GM23248 (cell line): Measurements from ENCODE around the gene DAG1. TPM values are rescaled to one million over a fixed set of nuclear protein-coding genes. Genes with fewer than 3 reads are reported as not detected.

Source experiments
- DNase-seq: peaks from one replicate; pipeline ENCODE4 v3.0.0-alpha.2; 2015
- H2AFZ ChIP-seq: fragments of 200-600 bp; sonication (generic); 2 replicates; pipeline ENCODE4 v1.6.1; 2016; ENCODE audit warnings: antibody characterized with exemption
- H3F3A ChIP-seq: fragments of 200-600 bp; sonication (generic); 2 replicates; pipeline ENCODE4 v1.6.1; 2016; ENCODE audit warnings: mild to moderate bottlenecking, antibody characterized with exemption, mixed run types; ENCODE audit not compliant: insufficient read depth
- H3K27ac ChIP-seq: fragments of 200-600 bp; sonication (generic); 2 replicates; pipeline ENCODE4 v1.5.1; 2016; ENCODE audit warnings: mild to moderate bottlenecking
- H3K27me3 ChIP-seq: fragments of 200-600 bp; sonication (generic); replicated peaks from 2 replicates; pipeline ENCODE4 v1.6.1; 2016; ENCODE audit warnings: mild to moderate bottlenecking; ENCODE audit not compliant: insufficient read depth
- H3K36me3 ChIP-seq: fragments of 200-600 bp; sonication (generic); 2 replicates; pipeline ENCODE4 v1.6.1; 2016; ENCODE audit warnings: low read depth, mild to moderate bottlenecking
- H3K4me1 ChIP-seq: fragments of 200-600 bp; sonication (generic); 2 replicates; pipeline ENCODE4 v1.6.1; 2016; ENCODE audit warnings: mild to moderate bottlenecking; ENCODE audit not compliant: insufficient read depth
- H3K4me2 ChIP-seq: fragments of 200-600 bp; sonication (generic); one replicate; pipeline ENCODE4 v1.6.1; 2016; ENCODE audit warnings: mild to moderate bottlenecking; ENCODE audit not compliant: unreplicated experiment
- H3K4me3 ChIP-seq: fragments of 200-600 bp; sonication (generic); 2 replicates; pipeline ENCODE4 v1.5.1; 2016; ENCODE audit warnings: mild to moderate bottlenecking
- H3K79me2 ChIP-seq: fragments of 200-600 bp; sonication (generic); 2 replicates; pipeline ENCODE4 v1.6.1; 2016; ENCODE audit warnings: mild to moderate bottlenecking; ENCODE audit not compliant: insufficient read depth
- H3K9ac ChIP-seq: fragments of 200-600 bp; sonication (generic); 2 replicates; pipeline ENCODE4 v1.6.1; 2016; ENCODE audit warnings: mild to moderate bottlenecking
- H3K9me2 ChIP-seq: fragments of 200-600 bp; sonication (generic); 2 replicates; pipeline ENCODE4 v1.6.1; 2016; ENCODE audit warnings: mixed run types, mild to moderate bottlenecking, moderate library complexity; ENCODE audit not compliant: insufficient read depth
- H3K9me3 ChIP-seq: fragments of 200-600 bp; sonication (generic); one replicate; pipeline ENCODE4 v1.6.1; 2017; ENCODE audit warnings: low read depth
- H4K20me1 ChIP-seq: fragments of 200-600 bp; sonication (generic); 2 replicates; pipeline ENCODE4 v1.6.0; 2016; ENCODE audit not compliant: insufficient read depth
- EZH2 ChIP-seq: fragments of 200-600 bp; sonication (generic); IDR thresholded peaks from 2 replicates; pipeline ENCODE4 v1.6.1; 2018; ENCODE audit warnings: antibody characterized with exemption, mild to moderate bottlenecking; ENCODE audit not compliant: insufficient read depth, poor library complexity, severe bottlenecking
- EZH2phosphoT487 ChIP-seq: fragments of 200-600 bp; sonication (generic); IDR thresholded peaks from 2 replicates; pipeline ENCODE4 v1.6.1; 2018; ENCODE audit warnings: antibody characterized with exemption, moderate library complexity, mild to moderate bottlenecking, low read depth; ENCODE audit not compliant: insufficient read depth
- WGBS, 2 experiments: methylation state at CpG; one replicate each; pipeline ENCODE4 v1.1.6; 2015 to 2017; ENCODE audit warnings: low lambda C conversion rate in 2 of 2, low coverage in 1 of 2; ENCODE audit errors: missing lambda C conversion rate in 2 of 2; 5-methylcytosine and 5-hydroxymethylcytosine counted together
- in situ Hi-C: fragments of 300-500 bp; cut with MboI; formaldehyde crosslinking; loops from 2 replicates; pipeline ENCODE4 v1.15.0; 2020
- polyA plus RNA-seq: library from polyadenylated mRNA; unstranded; fragments of >200 nt; fragmentation: Nextera tagmentation; extraction: Ambion mirVana; gene quantifications from 2 replicates; pipeline ENCODE4 v1.2.1, GENCODE V29; 2016
- total RNA-seq: library from RNA; depleted of rRNA; stranded (reverse); fragments of >200 nt; shearing (Covaris generic); gene quantifications from 2 replicates; pipeline ENCODE4 v1.2.3, GENCODE V29; 2014

DAG1 gene
- total and polyA plus RNA-seq, 2 experiments from 2014 or later: 43.0 to 90.2 TPM

GRCh38 chr3:49539659-49540560 lies 69.8 kb downstream of the DAG1 start:
- Histone ChIP-seq H3K9me2 (no peaks in the 10 kb centered on the region), H3K27ac (peak overlapping the region; percentile 10; the same call in 1 of the 2 replicates), H3K79me2 (no peaks in the 10 kb centered on the region), H3K9ac (peak overlapping the region; percentile 62), H4K20me1 (no peaks in the 10 kb centered on the region), H3F3A (no peaks in the 10 kb centered on the region), H3K4me1 (peaks cover 7% of the 10 kb centered on the region; the same call in 1 of the 2 replicates), H3K4me3 (peak overlapping the region; percentile 65), H3K9me3 (no peaks in the 10 kb centered on the region), H3K36me3 (no peaks in the 10 kb centered on the region), H3K4me2 (peak overlapping the region; percentile 84), H3K27me3 (0 out of 2 replicates have a peak, but pooled peaks cover 12% of the 10 kb centered on the region), H2AFZ (peak overlapping the region; percentile 92)
- DNase-seq: peak; percentile 98
- in situ Hi-C loops: loop anchor here (10.0 kb wide), 1 partner anchor 135 kb away; the partner anchor contains the start of gene APEH
- 0 to 2% methylated on average over 46 to 58 of the region's 63 CpGs for WGBS, 2 experiments
- TF ChIP-seq EZH2 (no peak), EZH2phosphoT487 (no peak)

GRCh38 chr3:49552087-49552486 lies 82.0 kb downstream of the DAG1 start:
- H3K79me2 ChIP-seq: no peaks in the 10 kb centered on the region
- TF ChIP-seq EZH2 (no peak), EZH2phosphoT487 (no peak)
- H3K4me1 ChIP-seq: 0 out of 2 replicates have a peak, but pooled peaks cover 8% of the 10 kb centered on the region
- DNase-seq: no peak
- no peak overlapping the region for H2AFZ ChIP-seq
- H3K9ac ChIP-seq: no peak overlapping the region
- H3K9me2 ChIP-seq: no peaks in the 10 kb centered on the region
- H3K4me3 ChIP-seq: no peak overlapping the region
- H3K27ac ChIP-seq: no peak overlapping the region
- no peak overlapping the region for H3K4me2 ChIP-seq
- in situ Hi-C loops: no loop called here
- no peaks in the 10 kb centered on the region for H3F3A ChIP-seq
- no peaks in the 10 kb centered on the region for H3K9me3 ChIP-seq
- peaks cover 24% of the 10 kb centered on the region; the same call in 1 of the 2 replicates for H3K27me3 ChIP-seq
- no peaks in the 10 kb centered on the region for H3K36me3 ChIP-seq
- no peaks in the 10 kb centered on the region for H4K20me1 ChIP-seq

GRCh38 chr3:49553324-49553691 lies 83.2 kb downstream of the DAG1 start:
- H3K9ac ChIP-seq: peak overlapping the region; percentile 67; the same call in 1 of the 2 replicates
- no peaks in the 10 kb centered on the region for H3K9me3 ChIP-seq
- H3K27me3 ChIP-seq: peaks cover 17% of the 10 kb centered on the region
- in situ Hi-C loops: no loop called here
- 17 to 20% methylated on average over 8 of the region's 8 CpGs for WGBS, 2 experiments
- H3K36me3 ChIP-seq: no peaks in the 10 kb centered on the region
- H3K9me2 ChIP-seq: no peaks in the 10 kb centered on the region
- no peaks in the 10 kb centered on the region for H3K79me2 ChIP-seq
- TF ChIP-seq EZH2phosphoT487 (no peak), EZH2 (no peak)
- H4K20me1 ChIP-seq: no peaks in the 10 kb centered on the region
- peak overlapping the region; percentile 73 for H3K4me3 ChIP-seq
- peak overlapping the region; percentile 90 for H2AFZ ChIP-seq
- no peak overlapping the region for H3K27ac ChIP-seq
- 0 out of 2 replicates have a peak, but pooled peaks cover 8% of the 10 kb centered on the region for H3K4me1 ChIP-seq
- peak; percentile 72 for DNase-seq
- H3K4me2 ChIP-seq: peak overlapping the region; percentile 71
- no peaks in the 10 kb centered on the region for H3F3A ChIP-seq

GRCh38 chr3:49553692-49554632 lies 83.9 kb downstream of the DAG1 start, which contains the start of gene BSN:
Gene BSN (plus strand): TSS chr3:49554477. CDS start chr3:49554603, 126 bp downstream.
- in situ Hi-C loops: no loop called here
- Histone ChIP-seq H3K9me2 (no peaks in the 10 kb centered on the region), H3K4me2 (peak within 1 kb of the TSS; percentile 71), H3K27ac (no peak within 1 kb of the TSS), H3F3A (no peaks in the 10 kb centered on the region), H3K4me1 (0 out of 2 replicates have a peak, but pooled peaks cover 8% of the 10 kb centered on the region), H3K9me3 (no peaks in the 10 kb centered on the region), H3K79me2 (no peaks in the 10 kb centered on the region), H3K4me3 (peak within 1 kb of the TSS; percentile 73), H3K9ac (peak within 1 kb of the TSS; percentile 67), H2AFZ (peak within 1 kb of the TSS; percentile 90), H3K36me3 (no peaks in the 10 kb centered on the region), H3K27me3 (peaks cover 17% of the 10 kb centered on the region), H4K20me1 (no peaks in the 10 kb centered on the region)
- TF ChIP-seq EZH2: no peak
- TF ChIP-seq EZH2phosphoT487: no peak
- DNase-seq: peak; percentile 93
- 6% methylated on average over 33 to 51 of the region's 76 CpGs for WGBS, 2 experiments
